Epithelial cell of proximal tubule (primary cell): ENCODE results near the gene PLOD2. TPM values are rescaled to one million over a fixed set of nuclear protein-coding genes. Genes with fewer than 3 reads are reported as not detected.
A peak's percentile ranks its signal among the peaks of the same experiment; 100 is the strongest.

Experiments
- DNase-seq: peaks from one replicate; pipeline ENCODE4 v3.0.0-alpha.2; 2011; ENCODE audit warnings: low read depth
- H3K4me3 ChIP-seq: 2 replicates; pipeline ENCODE4 v1.5.1; 2011; ENCODE audit warnings: low read depth, mild to moderate bottlenecking, low read length
- CTCF ChIP-seq: conservative IDR thresholded peaks from 2 replicates; pipeline ENCODE4 v1.5.1; 2012; ENCODE audit warnings: low read depth, mild to moderate bottlenecking, low read length
- total RNA-seq: library from RNA; depleted of rRNA; stranded (reverse); fragments of >200 nt; gene quantifications from 2 replicates; pipeline ENCODE4 v1.2.3, GENCODE V29; 2015

PLOD2 gene
- total RNA-seq, 1 donor from 2014 or later, result 82.6 TPM

DNA sequence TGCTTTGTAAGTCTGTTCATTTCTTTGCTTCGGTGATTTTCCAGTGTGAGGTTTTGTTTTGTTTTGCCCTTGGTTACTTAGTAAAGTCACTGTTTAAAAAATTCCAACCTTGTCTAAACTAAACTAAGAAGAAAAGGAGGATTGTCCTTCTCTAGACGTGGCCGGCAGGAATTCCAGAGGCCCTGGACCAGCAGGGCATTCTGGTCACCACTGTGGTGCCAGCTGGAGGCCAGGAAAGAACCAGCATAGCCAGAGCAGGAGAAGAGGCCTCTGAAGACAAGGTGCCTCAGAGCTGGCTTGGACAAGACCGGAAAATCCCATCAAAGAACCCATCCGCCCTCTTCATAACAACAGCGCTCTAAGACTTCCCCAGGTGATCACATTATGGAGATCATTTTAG lies 8.2 kb downstream of the PLOD2 start:
- TF ChIP-seq CTCF, result no peak
- no peak for DNase-seq
- peak overlapping the region; percentile 9 for H3K4me3 ChIP-seq

DNA sequence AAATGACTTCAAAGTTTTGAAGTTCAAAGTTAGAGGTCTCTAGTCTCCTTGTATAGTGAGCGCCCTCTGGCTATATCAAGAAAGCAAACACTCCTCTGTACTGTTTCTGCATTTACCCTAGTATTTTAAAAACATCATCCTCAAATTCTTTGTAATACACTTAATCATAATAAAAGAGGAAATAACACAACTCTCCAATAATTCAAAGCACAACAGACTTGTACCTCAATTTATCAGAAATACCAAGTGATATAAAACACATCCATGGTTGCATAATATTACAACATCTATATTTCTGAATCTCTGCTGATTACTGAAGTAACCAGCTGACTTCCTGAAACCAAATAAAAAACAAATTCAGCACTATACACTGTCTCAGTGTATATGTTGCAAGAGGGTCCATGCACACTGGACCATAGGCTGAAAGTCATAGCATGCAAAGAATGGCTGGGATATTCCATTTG lies 12.5 kb downstream of the PLOD2 start:
- DNase-seq, result no peak
- TF ChIP-seq CTCF, result peak; percentile 48
- H3K4me3 ChIP-seq, result no peak overlapping the region

- no peak for TF ChIP-seq CTCF
- no peak overlapping the region for H3K4me3 ChIP-seq
- DNase-seq, result no peak
Measured at GRCh38 chr3:146145642-146146041, 15.3 kb downstream of the PLOD2 start.

DNA sequence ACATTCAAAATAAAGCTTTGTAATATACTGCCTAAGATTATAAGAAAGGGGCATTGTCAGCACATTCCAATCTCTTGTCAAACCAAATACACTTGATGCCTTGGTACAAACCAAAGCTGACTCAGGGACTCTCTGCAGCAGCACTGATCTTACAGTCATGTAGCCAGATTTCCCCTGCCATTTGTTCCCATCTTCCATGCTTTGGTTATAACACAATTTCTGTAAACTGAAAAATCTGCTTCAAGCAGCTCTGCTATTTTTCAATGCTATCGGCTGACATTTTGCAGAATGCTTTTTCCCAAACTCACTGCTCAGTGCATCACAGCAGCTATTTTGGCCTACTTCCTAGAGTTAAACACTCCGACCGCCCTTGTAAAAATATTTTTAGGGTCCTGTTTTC lies 18.2 kb downstream of the PLOD2 start:
- DNase-seq, result no peak
- no peak overlapping the region for H3K4me3 ChIP-seq
- TF ChIP-seq CTCF, result no peak

GRCh38 chr3:146139586-146140110 lies 21.3 kb downstream of the PLOD2 start:
- TF ChIP-seq CTCF, result no peak
- H3K4me3 ChIP-seq, result no peak overlapping the region
- no peak for DNase-seq

- no peak overlapping the region for H3K4me3 ChIP-seq
- DNase-seq, result no peak
- no peak for TF ChIP-seq CTCF
Measured at GRCh38 chr3:146138902-146139301, 22.1 kb downstream of the PLOD2 start.

DNA sequence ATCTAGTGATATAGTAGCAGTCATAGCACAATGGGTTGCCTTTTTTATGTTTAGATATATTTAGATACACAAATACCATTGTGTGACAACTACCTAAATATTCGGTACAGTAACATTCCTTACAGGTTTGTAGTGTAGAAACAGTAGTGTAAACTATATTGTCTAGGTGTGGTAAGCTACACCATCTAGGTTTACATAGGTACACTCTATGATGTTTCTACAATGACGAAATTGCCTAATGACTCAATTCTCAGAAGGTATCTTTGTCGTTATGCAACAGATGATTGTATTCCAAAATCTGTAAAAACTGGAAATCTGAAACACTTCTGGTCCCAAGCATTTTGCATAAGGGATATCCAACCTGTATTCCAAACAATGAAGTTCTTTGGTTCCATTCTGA lies 24.3 kb downstream of the PLOD2 start:
- no peak for DNase-seq
- H3K4me3 ChIP-seq, result no peak overlapping the region
- TF ChIP-seq CTCF, result no peak
